ENCODE data around the gene CPNE1.
"Not testable (repeated sequence)": the region's sequence is repeated elsewhere in the genome, so short reads cannot be mapped to it uniquely, and the experiment has no call there.

Gene CPNE1

DNA sequence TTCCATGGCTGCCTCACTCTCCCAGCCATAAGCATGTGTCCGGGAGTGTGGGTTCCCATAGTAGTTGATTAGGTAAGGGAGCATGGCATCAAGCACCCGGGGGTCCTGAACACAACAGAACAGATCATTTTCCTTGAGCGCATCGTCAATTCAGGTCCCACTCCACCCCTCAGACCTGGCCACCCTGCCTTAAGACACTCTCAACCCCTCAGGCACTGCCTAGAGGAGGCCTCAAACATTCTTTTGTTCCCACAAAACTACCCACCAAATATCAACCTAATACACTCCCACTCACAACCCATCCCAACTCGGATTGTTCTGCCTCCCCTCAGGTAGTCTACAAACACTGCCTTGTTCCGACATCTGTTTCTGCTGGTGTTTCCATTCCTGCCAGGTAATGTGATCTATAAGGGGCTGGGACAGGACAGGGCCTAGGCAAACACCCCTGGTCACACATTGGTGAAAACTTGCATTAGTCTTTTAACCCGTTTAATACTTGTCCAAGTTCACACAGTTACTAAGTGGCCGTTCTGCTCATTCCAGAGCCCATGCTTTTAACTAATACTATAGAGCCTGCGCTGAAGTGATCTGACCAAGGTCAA lies 33.1 kb upstream of the CPNE1 start:
- H3K27me3 Mint-ChIP-seq (ENCODE audit: low read depth) = no peaks in the 10 kb centered on the region
- H3K27ac Mint-ChIP-seq = peak overlapping the region; percentile 51 to 93 (median 89)
- peaks cover 25% of the 10 kb centered on the region for H3K36me3 Mint-ChIP-seq (ENCODE audit: low read depth)
- H3K4me3 Mint-ChIP-seq = peak overlapping the region; percentile 91 to 97 (median 97)
- TF ChIP-seq, protein P1, sequence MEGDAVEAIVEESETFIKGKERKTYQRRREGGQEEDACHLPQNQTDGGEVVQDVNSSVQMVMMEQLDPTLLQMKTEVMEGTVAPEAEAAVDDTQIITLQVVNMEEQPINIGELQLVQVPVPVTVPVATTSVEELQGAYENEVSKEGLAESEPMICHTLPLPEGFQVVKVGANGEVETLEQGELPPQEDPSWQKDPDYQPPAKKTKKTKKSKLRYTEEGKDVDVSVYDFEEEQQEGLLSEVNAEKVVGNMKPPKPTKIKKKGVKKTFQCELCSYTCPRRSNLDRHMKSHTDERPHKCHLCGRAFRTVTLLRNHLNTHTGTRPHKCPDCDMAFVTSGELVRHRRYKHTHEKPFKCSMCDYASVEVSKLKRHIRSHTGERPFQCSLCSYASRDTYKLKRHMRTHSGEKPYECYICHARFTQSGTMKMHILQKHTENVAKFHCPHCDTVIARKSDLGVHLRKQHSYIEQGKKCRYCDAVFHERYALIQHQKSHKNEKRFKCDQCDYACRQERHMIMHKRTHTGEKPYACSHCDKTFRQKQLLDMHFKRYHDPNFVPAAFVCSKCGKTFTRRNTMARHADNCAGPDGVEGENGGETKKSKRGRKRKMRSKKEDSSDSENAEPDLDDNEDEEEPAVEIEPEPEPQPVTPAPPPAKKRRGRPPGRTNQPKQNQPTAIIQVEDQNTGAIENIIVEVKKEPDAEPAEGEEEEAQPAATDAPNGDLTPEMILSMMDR (IDR thresholded peaks at IDR 0.05; ENCODE audit: unreplicated experiment in 3 of 3) = no peak
- H3K9me3 Mint-ChIP-seq = no peaks in the 10 kb centered on the region
- H3K4me1 Mint-ChIP-seq = peaks cover 30% of the 10 kb centered on the region

GRCh38 chr20:35695978-35696377 lies 31.3 kb upstream of the CPNE1 start:
- peaks cover 30% of the 10 kb centered on the region for H3K4me1 Mint-ChIP-seq
- no peak overlapping the region for H3K27ac Mint-ChIP-seq
- no peaks in the 10 kb centered on the region for H3K27me3 Mint-ChIP-seq (ENCODE audit: low read depth)
- H3K9me3 Mint-ChIP-seq = no peaks in the 10 kb centered on the region
- H3K36me3 Mint-ChIP-seq (ENCODE audit: low read depth) = peaks cover 13% of the 10 kb centered on the region
- TF ChIP-seq, protein P1 (IDR thresholded peaks at IDR 0.05; ENCODE audit: unreplicated experiment in 3 of 3) = no peak
- peak overlapping the region; percentile 35 to 73 (median 43) for H3K4me3 Mint-ChIP-seq

DNA sequence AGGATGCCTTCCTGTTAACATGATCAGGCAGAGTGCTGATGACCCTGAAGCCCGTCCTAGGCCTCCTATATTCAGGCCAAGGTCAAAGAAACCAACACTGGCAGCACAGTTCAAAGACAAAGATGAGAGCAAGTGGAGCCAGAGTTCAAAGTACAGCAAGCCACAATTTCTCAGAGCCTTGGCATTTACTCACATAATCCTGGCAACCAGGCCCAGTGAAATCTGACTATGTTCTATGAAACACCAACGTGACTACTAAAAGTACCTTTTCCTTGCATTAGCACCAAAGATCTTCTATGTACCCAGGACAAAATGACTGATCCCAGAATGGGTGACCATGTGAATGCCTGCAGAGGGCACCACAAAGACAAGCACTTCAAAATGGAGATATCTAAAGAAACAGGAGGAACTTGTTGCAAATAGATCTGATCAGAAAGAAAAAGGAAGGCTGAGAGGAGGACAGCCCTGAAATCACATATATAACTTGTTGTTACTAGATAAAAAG lies 30.6 kb upstream of the CPNE1 start:
- Mint-ChIP-seq H3K4me1 (peaks cover 23% of the 10 kb centered on the region), H3K27me3 (ENCODE audit: low read depth) (no peaks in the 10 kb centered on the region), H3K9me3 (no peaks in the 10 kb centered on the region), H3K27ac (no peak overlapping the region), H3K4me3 (peak overlapping the region; percentile 33 to 68 (median 64)), H3K36me3 (ENCODE audit: low read depth) (peaks cover 19% of the 10 kb centered on the region)
- TF ChIP-seq, protein P1 (IDR thresholded peaks at IDR 0.05; ENCODE audit: unreplicated experiment in 3 of 3) = no peak

DNA sequence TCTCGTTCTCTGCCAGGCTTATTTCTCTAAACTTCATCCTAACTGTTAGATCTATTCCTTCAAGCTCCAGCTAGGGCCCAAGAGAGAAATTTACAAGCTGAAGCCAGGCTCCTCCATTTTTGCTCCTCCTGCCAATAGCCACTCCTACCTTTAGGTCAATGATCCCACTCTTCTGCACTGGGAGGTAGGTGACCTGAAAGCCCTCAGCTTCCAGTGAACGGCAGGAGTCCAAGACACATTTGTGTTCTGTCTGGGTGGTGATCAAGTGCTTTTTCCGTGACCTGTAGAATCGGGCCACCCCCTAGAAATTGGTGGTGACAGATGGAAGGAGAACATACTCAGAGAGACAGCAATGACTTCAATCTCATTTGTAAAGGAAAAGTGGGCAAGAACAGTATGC lies 25.6 kb upstream of the CPNE1 start:
- Mint-ChIP-seq H3K4me3 (no peak overlapping the region), H3K27me3 (ENCODE audit: low read depth) (no peaks in the 10 kb centered on the region), H3K27ac (no peak overlapping the region), H3K4me1 (no peaks in the 10 kb centered on the region), H3K9me3 (no peaks in the 10 kb centered on the region), H3K36me3 (ENCODE audit: low read depth) (peaks cover 41% of the 10 kb centered on the region)
- TF ChIP-seq, protein P1 (IDR thresholded peaks at IDR 0.05; ENCODE audit: unreplicated experiment in 3 of 3) = no peak

GRCh38 chr20:35686872-35687271 lies 22.2 kb upstream of the CPNE1 start:
- not testable (repeated sequence) for H3K4me1 Mint-ChIP-seq, H3K27ac Mint-ChIP-seq

GRCh38 chr20:35685368-35685767 lies 20.7 kb upstream of the CPNE1 start:
- not testable (repeated sequence) for H3K4me1 Mint-ChIP-seq; H3K9me3 Mint-ChIP-seq; H3K27ac Mint-ChIP-seq; H3K27me3 Mint-ChIP-seq (ENCODE audit: low read depth); H3K4me3 Mint-ChIP-seq
- peaks cover 33% of the 10 kb centered on the region for H3K36me3 Mint-ChIP-seq (ENCODE audit: low read depth)

More at GRCh38 chr20:35686872-35687271, 22.2 kb upstream of the CPNE1 start:
- peaks cover 38% of the 10 kb centered on the region for H3K36me3 Mint-ChIP-seq (ENCODE audit: low read depth)
- H3K4me3 Mint-ChIP-seq; H3K9me3 Mint-ChIP-seq; H3K27me3 Mint-ChIP-seq (ENCODE audit: low read depth): not testable (repeated sequence)

GRCh38 chr20:35681960-35682359 lies 17.3 kb upstream of the CPNE1 start:
- no peak overlapping the region for H3K4me3 Mint-ChIP-seq
- no peaks in the 10 kb centered on the region for H3K9me3 Mint-ChIP-seq
- H3K36me3 Mint-ChIP-seq (ENCODE audit: low read depth) = peaks cover 9% of the 10 kb centered on the region
- no peaks in the 10 kb centered on the region for H3K4me1 Mint-ChIP-seq
- no peak overlapping the region for H3K27ac Mint-ChIP-seq
- TF ChIP-seq, protein P1 (IDR thresholded peaks at IDR 0.05; ENCODE audit: unreplicated experiment in 3 of 3) = no peak
- no peaks in the 10 kb centered on the region for H3K27me3 Mint-ChIP-seq (ENCODE audit: low read depth)
